Measurements from ENCODE around the gene KCNRG.
"Not testable (repeated sequence)": the region's sequence is repeated elsewhere in the genome, so short reads cannot be mapped to it uniquely, and the experiment has no call there.

KCNRG gene

GRCh38 chr13:50011461-50011860 is 3.8 kb upstream of the KCNRG start:
- DNase-seq (ENCODE audit: low spot score): no peak

- DNase-seq (ENCODE audit: low spot score): no peak
These were observed 2.7 kb upstream of the KCNRG start for GRCh38 chr13:50012396-50013169.

GRCh38 chr13:50014386-50014785 is 858 bp upstream of the KCNRG start:
- no peak for DNase-seq (ENCODE audit: low spot score)

GRCh38 chr13:50015750-50016149 is 506 bp downstream of the KCNRG start:
- no peak for DNase-seq (ENCODE audit: low spot score)

- no peak for DNase-seq (ENCODE audit: low spot score)
These were observed 1.2 kb downstream of the KCNRG start for GRCh38 chr13:50016444-50016843.

GRCh38 chr13:50017819-50018218 is 2.6 kb downstream of the KCNRG start:
- no peak for DNase-seq (ENCODE audit: low spot score)

- DNase-seq (ENCODE audit: low spot score): no peak
These were observed 10.2 kb downstream of the KCNRG start for GRCh38 chr13:50025436-50025835.

- DNase-seq (ENCODE audit: low spot score): no peak
These were observed 11.7 kb downstream of the KCNRG start for GRCh38 chr13:50026788-50027473.

GRCh38 chr13:50030315-50030714 is 15.1 kb downstream of the KCNRG start:
- no peak for DNase-seq (ENCODE audit: low spot score)

- peak; percentile 6 for DNase-seq (ENCODE audit: low spot score)
These were observed 18.5 kb downstream of the KCNRG start for GRCh38 chr13:50033725-50034124.

- no peak for DNase-seq (ENCODE audit: low spot score)
These were observed 22.5 kb downstream of the KCNRG start for GRCh38 chr13:50037788-50038187.

GRCh38 chr13:50038266-50038665 is 23.0 kb downstream of the KCNRG start:
- no peak for DNase-seq (ENCODE audit: low spot score)

GRCh38 chr13:50052478-50052877 is 37.2 kb downstream of the KCNRG start:
- no peak for DNase-seq (ENCODE audit: low spot score)

- no peak for DNase-seq (ENCODE audit: low spot score)
These were observed 38.6 kb downstream of the KCNRG start for GRCh38 chr13:50053844-50054243.

GRCh38 chr13:50055454-50055853 is 40.2 kb downstream of the KCNRG start:
- DNase-seq (ENCODE audit: low spot score): no peak

- DNase-seq (ENCODE audit: low spot score): no peak
These were observed 45.5 kb downstream of the KCNRG start for GRCh38 chr13:50060718-50061117.

- not testable (repeated sequence) for DNase-seq (ENCODE audit: low spot score)
These were observed 47.1 kb downstream of the KCNRG start for GRCh38 chr13:50062336-50062735.

- DNase-seq (ENCODE audit: low spot score): no peak
These were observed 50.5 kb downstream of the KCNRG start for GRCh38 chr13:50065712-50066111.

- DNase-seq (ENCODE audit: low spot score): no peak
These were observed 53.3 kb downstream of the KCNRG start for GRCh38 chr13:50068508-50068907.

GRCh38 chr13:50069261-50069660 is 54.0 kb downstream of the KCNRG start:
- DNase-seq (ENCODE audit: low spot score): no peak

- DNase-seq (ENCODE audit: low spot score): no peak
These were observed 54.9 kb downstream of the KCNRG start for GRCh38 chr13:50070186-50070585.

Data from AG08395 (cell line).